ENCODE data around the gene CDHR2. TPM values are rescaled to one million over a fixed set of nuclear protein-coding genes. Genes with fewer than 3 reads are reported as not detected.

The CDHR2 gene
- total and polyA plus RNA-seq, 4 donors = 0.20 to 23.0 (median 10.9) TPM

DNA sequence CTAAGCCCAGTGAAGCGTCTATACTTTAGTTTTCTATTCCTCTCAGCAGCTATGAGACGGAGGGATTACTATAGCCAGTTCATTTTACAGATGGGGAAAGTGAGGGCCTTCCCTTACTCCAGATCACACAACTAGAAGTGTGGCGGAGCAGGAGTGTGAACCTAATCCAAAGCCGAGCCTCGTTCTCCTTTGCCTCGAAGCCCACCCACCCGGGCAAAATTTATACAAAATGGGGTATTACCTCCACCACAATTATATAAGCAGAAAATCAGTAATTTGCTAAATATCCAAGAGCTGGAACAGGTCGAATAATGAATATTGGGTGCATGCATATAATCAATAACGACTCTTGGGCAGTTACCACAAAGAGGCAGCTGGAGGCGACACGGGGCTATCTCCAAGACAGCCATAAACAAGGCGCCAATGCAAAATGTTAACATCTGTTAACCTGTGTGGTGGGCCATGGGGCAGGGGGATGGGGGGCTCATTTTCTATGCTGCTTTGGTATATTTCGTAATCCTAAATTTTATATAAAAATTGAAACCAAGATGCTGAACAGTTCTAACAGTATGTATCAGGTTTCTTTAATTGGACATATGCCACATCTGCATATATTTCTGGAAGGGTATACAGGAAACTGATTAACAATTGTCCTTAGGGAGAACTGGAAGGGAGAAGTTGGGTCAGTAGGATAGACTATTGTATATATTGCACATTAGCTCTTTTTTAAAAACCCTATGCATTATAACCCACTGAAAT lies 10.7 kb upstream of the CDHR2 start:
- 10% methylated on average over 4 of the region's 13 CpGs for WGBS (ENCODE audit: insufficient coverage)
- DNase-seq (ENCODE audit: low read depth in 4 of 6, low spot score in 6 of 6) = no peak
- H3K9me3 ChIP-seq (ENCODE audit: control insufficient read depth, insufficient read depth, low read length) = no peaks in the 10 kb centered on the region
- peak overlapping the region; percentile 90 for H3K27ac ChIP-seq (ENCODE audit: low read depth, low read length)
- peaks cover 20% of the 10 kb centered on the region for H3K36me3 ChIP-seq (ENCODE audit: control insufficient read depth, insufficient read depth, low read length)
- H3K27me3 ChIP-seq (ENCODE audit: control insufficient read depth, insufficient read depth, low read length) = no peaks in the 10 kb centered on the region
- peak overlapping the region; percentile 100 for H3K4me3 ChIP-seq (ENCODE audit: low read depth, low read length)
- peaks cover 56% of the 10 kb centered on the region for H3K4me1 ChIP-seq (ENCODE audit: control insufficient read depth, insufficient read depth, low read length)

DNA sequence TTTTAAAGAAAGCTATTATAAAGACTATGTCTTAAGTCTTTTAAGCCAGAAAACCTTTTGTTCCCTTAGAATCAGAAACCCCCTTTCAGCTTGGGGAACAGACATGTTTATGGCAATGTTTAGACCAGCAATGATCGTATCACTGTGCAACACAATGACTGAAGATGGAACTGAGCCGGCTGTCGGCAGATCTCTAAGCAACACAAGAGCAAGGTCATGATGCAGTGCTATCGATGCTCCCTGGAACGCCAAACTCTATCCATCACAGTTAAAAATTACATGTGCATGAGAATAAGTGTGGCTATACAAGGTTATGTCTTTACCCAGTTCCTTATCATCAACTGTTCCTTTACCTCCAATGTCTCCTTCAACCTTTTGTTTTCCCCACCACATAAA lies 10.2 kb upstream of the CDHR2 start:
- H3K4me1 ChIP-seq (ENCODE audit: control insufficient read depth, insufficient read depth, low read length) = peaks cover 56% of the 10 kb centered on the region
- H3K27ac ChIP-seq (ENCODE audit: low read depth, low read length) = no peak overlapping the region
- H3K27me3 ChIP-seq (ENCODE audit: control insufficient read depth, insufficient read depth, low read length) = no peaks in the 10 kb centered on the region
- peaks cover 17% of the 10 kb centered on the region for H3K36me3 ChIP-seq (ENCODE audit: control insufficient read depth, insufficient read depth, low read length)
- no peaks in the 10 kb centered on the region for H3K9me3 ChIP-seq (ENCODE audit: control insufficient read depth, insufficient read depth, low read length)
- DNase-seq (ENCODE audit: low read depth in 4 of 6, low spot score in 6 of 6) = peak in 1 of 6 donors; percentile 15
- no peak overlapping the region for H3K4me3 ChIP-seq (ENCODE audit: low read depth, low read length)
- 28% methylated on average over 3 of the region's 5 CpGs for WGBS (ENCODE audit: insufficient coverage)

DNA sequence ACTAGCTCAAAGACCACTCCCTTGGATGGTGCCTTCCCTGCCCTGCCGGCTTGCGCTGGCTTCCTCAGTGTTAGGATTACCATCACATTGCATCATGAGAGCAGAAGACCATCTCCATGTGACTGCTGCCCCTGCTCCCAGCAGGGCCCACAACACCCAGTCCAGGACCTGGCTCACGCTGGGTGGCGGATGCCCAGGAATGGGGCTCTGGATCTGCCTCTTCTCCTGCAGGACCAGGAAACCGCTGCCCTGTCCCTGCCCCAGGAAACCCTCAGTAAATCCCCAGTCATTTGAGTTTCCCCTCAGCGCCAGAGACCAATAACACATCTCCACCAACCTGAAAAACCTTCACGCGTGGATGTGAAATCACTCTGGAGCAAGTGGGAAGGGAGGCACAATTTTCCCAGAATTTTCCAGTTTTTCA lies 8.7 kb upstream of the CDHR2 start:
- no peaks in the 10 kb centered on the region for H3K27me3 ChIP-seq (ENCODE audit: control insufficient read depth, insufficient read depth, low read length)
- no peaks in the 10 kb centered on the region for H3K9me3 ChIP-seq (ENCODE audit: control insufficient read depth, insufficient read depth, low read length)
- no peak for DNase-seq (ENCODE audit: low read depth in 4 of 6, low spot score in 6 of 6)
- H3K27ac ChIP-seq (ENCODE audit: low read depth, low read length) = no peak overlapping the region
- H3K4me3 ChIP-seq (ENCODE audit: low read depth, low read length) = no peak overlapping the region
- H3K4me1 ChIP-seq (ENCODE audit: control insufficient read depth, insufficient read depth, low read length) = peaks cover 47% of the 10 kb centered on the region
- H3K36me3 ChIP-seq (ENCODE audit: control insufficient read depth, insufficient read depth, low read length) = peaks cover 9% of the 10 kb centered on the region
- 82% methylated on average over 8 of the region's 8 CpGs for WGBS (ENCODE audit: insufficient coverage)

DNA sequence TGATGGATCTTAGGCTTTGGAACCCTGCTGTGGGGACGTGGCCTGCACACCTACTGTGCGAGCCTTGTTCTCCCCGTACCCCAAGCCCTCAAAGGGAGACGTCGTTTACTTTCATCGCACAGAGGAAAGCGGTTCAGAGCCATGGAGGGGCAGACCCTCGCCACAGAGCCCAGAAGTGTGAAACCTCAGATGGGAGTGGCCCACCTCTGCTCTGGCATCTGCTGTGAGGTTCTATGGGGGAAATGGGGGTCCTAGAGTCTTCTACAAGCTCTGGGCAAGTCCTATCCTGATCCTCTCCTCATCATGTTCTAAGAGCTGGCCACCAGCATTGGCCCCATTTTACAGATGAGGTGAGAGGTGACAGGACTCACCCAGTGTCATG lies 8.2 kb upstream of the CDHR2 start:
- Histone ChIP-seq H3K27me3 (ENCODE audit: control insufficient read depth, insufficient read depth, low read length) (no peaks in the 10 kb centered on the region), H3K4me3 (ENCODE audit: low read depth, low read length) (no peak overlapping the region), H3K36me3 (ENCODE audit: control insufficient read depth, insufficient read depth, low read length) (peaks cover 9% of the 10 kb centered on the region), H3K9me3 (ENCODE audit: control insufficient read depth, insufficient read depth, low read length) (no peaks in the 10 kb centered on the region), H3K27ac (ENCODE audit: low read depth, low read length) (no peak overlapping the region), H3K4me1 (ENCODE audit: control insufficient read depth, insufficient read depth, low read length) (peaks cover 43% of the 10 kb centered on the region)
- WGBS (ENCODE audit: insufficient coverage) = 83% methylated on average over 8 of the region's 8 CpGs
- no peak for DNase-seq (ENCODE audit: low read depth in 4 of 6, low spot score in 6 of 6)

DNA sequence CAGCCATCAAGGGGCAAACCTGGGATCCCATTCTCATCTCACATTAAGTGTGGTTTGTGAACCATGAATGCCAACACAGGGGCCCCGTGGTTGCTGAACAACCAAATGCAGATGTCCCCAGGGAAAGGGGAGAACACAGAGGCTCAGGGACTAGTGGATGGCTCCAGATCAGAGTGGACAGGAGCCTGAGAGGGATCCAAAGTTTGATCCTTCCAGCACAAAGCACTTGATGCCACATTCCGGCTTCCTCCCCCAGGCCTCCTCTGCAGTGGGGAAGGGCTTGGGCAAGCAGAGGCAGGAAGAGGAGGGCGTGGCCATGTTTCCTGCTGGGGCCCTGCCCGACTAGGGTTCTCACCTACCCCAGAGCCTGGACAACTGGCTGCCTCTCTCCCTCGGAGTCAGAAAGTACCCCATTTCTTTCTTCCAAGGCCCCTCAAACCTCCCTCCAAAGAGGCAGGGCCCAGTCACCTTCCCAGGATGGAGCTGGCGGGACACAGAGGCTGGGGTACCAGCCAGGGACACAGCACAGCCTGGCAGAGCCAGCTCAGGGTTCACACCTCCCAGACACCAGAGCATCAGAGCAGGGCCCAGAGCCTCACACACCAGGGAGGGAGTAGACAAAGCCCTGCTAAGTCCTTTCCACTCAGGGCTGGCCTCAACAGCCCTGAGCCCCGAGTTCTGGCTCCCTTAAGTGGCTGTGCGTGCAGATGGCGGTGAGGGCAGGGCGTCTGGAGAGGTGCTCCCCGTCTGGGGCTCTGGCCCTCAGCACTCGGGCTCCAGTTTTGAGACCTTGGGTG lies 7.6 kb upstream of the CDHR2 start:
- Histone ChIP-seq H3K27me3 (ENCODE audit: control insufficient read depth, insufficient read depth, low read length) (no peaks in the 10 kb centered on the region), H3K9me3 (ENCODE audit: control insufficient read depth, insufficient read depth, low read length) (no peaks in the 10 kb centered on the region), H3K36me3 (ENCODE audit: control insufficient read depth, insufficient read depth, low read length) (peaks cover 9% of the 10 kb centered on the region), H3K4me3 (ENCODE audit: low read depth, low read length) (no peak overlapping the region), H3K4me1 (ENCODE audit: control insufficient read depth, insufficient read depth, low read length) (peaks cover 38% of the 10 kb centered on the region), H3K27ac (ENCODE audit: low read depth, low read length) (no peak overlapping the region)
- DNase-seq (ENCODE audit: low read depth in 4 of 6, low spot score in 6 of 6) = no peak
- 63% methylated on average over 9 of the region's 12 CpGs for WGBS (ENCODE audit: insufficient coverage)

DNA sequence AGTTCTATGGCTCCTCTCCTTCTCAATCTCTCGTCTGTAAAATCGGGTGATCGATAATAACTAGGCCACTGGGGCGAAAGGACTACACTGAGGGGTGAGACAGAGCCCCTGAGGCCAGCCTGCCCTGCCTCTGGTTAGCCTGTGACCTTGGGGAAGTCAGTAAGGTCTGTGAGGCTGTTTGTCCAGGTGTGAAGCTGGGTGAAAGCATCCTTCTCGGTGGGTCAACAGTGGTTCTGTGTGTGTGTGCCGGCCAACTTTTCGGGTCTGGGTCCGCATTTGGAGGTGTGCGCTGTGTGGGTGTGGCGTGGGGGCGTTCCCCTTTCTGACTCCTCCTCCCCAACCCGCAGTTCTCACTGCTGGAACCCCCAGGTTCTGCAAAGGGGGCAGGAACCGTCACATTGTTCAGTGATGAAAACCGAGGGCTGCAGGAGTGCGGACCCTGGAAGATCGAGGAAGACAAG lies 7.0 kb upstream of the CDHR2 start:
- H3K9me3 ChIP-seq (ENCODE audit: control insufficient read depth, insufficient read depth, low read length) = no peaks in the 10 kb centered on the region
- 28% methylated on average over 7 of the region's 16 CpGs for WGBS (ENCODE audit: insufficient coverage)
- H3K36me3 ChIP-seq (ENCODE audit: control insufficient read depth, insufficient read depth, low read length) = peaks cover 9% of the 10 kb centered on the region
- DNase-seq (ENCODE audit: low read depth in 4 of 6, low spot score in 6 of 6) = no peak
- peak overlapping the region; percentile 31 for H3K4me3 ChIP-seq (ENCODE audit: low read depth, low read length)
- H3K4me1 ChIP-seq (ENCODE audit: control insufficient read depth, insufficient read depth, low read length) = peaks cover 38% of the 10 kb centered on the region
- H3K27ac ChIP-seq (ENCODE audit: low read depth, low read length) = no peak overlapping the region
- H3K27me3 ChIP-seq (ENCODE audit: control insufficient read depth, insufficient read depth, low read length) = no peaks in the 10 kb centered on the region

DNA sequence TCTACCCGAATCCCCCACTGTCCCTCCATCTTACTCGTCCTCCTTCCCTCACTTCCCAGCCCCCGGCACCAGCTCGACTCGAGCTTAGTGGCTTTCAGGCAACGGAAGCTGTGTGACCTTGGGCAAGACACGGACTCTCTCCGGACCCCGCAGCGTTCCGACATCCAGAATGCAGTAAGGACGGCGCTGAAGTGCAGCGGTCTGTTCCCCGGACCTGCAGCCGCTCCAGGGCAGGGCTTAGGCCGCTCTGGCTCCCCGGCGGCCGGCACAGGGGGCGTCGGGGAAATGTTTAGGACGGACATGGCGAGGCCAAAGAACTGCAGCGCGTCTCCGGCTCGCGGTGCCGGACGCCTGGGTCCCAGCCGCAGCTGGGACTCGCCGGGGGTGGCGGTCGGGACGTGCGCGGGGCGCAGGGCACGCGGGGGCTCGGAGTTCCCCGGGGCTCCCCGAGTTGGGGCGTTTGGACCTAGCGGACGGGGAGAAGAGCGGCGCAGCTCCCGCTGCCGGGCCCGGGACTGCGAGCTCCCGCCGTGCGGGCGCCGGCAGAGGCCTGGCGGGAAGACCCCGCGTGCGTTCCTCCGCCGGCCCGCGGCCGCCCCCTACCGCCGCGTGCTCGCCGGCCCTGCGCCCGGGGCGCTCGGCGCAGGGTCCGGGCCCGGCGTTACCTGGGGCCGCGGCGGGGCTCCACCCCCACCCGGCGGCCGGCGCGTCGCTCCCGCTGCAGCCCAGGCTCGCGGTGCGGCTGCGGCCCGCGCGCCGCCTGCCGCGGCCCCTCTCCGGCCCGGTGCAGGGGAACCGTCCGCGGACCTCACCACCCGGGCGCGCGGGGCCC lies 6.3 kb upstream of the CDHR2 start:
- H3K27ac ChIP-seq (ENCODE audit: low read depth, low read length) = no peak overlapping the region

DNA sequence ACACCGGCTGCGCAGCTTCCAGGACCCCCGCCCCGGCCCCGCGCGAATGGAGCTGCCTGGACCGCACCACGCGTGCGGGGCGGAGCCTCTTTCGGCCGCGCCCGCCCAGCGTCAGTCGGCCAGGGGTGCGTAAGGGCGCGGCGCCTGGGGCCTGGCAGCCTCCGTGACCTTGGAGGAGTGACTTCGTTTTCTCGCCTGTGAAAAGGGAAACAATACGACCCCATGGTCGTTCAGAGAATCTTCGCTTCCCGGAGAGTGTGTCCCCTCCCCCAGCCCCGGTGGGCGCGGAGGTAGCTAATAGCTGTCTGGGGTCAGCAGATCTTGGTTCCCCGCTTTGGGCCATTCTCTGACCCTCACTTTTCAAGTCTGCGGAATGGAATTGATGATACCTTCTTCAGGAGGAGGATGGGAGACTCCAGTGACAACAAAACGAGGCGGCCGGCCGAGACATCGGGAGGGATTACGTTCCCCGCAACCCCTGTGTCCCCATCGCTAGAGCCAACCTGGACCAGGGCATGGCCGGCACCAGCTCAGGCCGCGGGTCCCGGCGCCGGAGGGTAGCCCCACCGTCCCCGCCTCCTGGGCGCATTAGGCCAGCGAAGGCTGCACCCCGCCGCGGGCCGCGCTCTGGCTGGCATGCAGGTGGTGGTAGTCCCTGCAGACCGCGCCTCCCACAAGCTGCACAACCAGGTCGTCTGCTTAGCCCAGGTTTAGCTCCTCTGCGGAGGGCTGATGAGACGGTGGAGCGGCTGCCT lies 5.5 kb upstream of the CDHR2 start:
- Histone ChIP-seq H3K27ac (ENCODE audit: low read depth, low read length) (peak overlapping the region; percentile 52), H3K27me3 (ENCODE audit: control insufficient read depth, insufficient read depth, low read length) (no peaks in the 10 kb centered on the region), H3K9me3 (ENCODE audit: control insufficient read depth, insufficient read depth, low read length) (no peaks in the 10 kb centered on the region), H3K36me3 (ENCODE audit: control insufficient read depth, insufficient read depth, low read length) (peaks cover 9% of the 10 kb centered on the region), H3K4me1 (ENCODE audit: control insufficient read depth, insufficient read depth, low read length) (peaks cover 27% of the 10 kb centered on the region), H3K4me3 (ENCODE audit: low read depth, low read length) (peak overlapping the region; percentile 59)
- WGBS (ENCODE audit: insufficient coverage) = under 1% methylated on average over 61 of the region's 63 CpGs
- DNase-seq (ENCODE audit: low read depth in 4 of 6, low spot score in 6 of 6) = peak in 3 of 6 donors; percentile 60 to 91 (median 85)

More for the DNA sequence above, 6.3 kb upstream of the CDHR2 start:
- Histone ChIP-seq H3K4me1 (ENCODE audit: control insufficient read depth, insufficient read depth, low read length) (peaks cover 34% of the 10 kb centered on the region), H3K36me3 (ENCODE audit: control insufficient read depth, insufficient read depth, low read length) (peaks cover 9% of the 10 kb centered on the region), H3K4me3 (ENCODE audit: low read depth, low read length) (peak overlapping the region; percentile 59), H3K27me3 (ENCODE audit: control insufficient read depth, insufficient read depth, low read length) (no peaks in the 10 kb centered on the region), H3K9me3 (ENCODE audit: control insufficient read depth, insufficient read depth, low read length) (no peaks in the 10 kb centered on the region)
- under 1% methylated on average over 110 of the region's 110 CpGs for WGBS (ENCODE audit: insufficient coverage)
- peak in 2 of 6 donors; percentile 57 to 63 for DNase-seq (ENCODE audit: low read depth in 4 of 6, low spot score in 6 of 6)

DNA sequence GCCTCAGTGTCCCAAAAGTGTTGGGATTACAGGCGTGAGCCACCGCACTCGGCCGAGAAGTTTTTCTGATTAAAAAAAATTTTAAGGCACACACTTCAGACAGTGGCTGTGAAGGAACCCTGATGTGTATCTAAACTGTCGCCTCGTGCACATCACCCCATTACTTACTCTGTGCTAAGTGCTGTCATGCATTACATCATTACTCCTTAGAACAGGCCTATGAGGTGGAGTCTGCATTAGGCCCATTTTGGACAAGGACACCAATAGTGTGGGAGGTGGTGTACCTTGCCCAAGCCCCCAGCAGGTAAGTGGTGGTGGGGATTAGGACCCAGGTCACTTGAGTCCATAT lies 3.8 kb upstream of the CDHR2 start:
- Histone ChIP-seq H3K27ac (ENCODE audit: low read depth, low read length) (no peak overlapping the region), H3K27me3 (ENCODE audit: control insufficient read depth, insufficient read depth, low read length) (no peaks in the 10 kb centered on the region), H3K4me1 (ENCODE audit: control insufficient read depth, insufficient read depth, low read length) (peaks cover 27% of the 10 kb centered on the region), H3K9me3 (ENCODE audit: control insufficient read depth, insufficient read depth, low read length) (no peaks in the 10 kb centered on the region), H3K36me3 (ENCODE audit: control insufficient read depth, insufficient read depth, low read length) (peaks cover 9% of the 10 kb centered on the region), H3K4me3 (ENCODE audit: low read depth, low read length) (no peak overlapping the region)
- 96% methylated on average over 4 of the region's 6 CpGs for WGBS (ENCODE audit: insufficient coverage)
- no peak for DNase-seq (ENCODE audit: low read depth in 4 of 6, low spot score in 6 of 6)

Data from spinal cord (tissue), 10 donors.